22Rv1 (cell line): Measurements from ENCODE around the gene CFAP74.
"Not testable (repeated sequence)": the region's sequence is repeated elsewhere in the genome, so short reads cannot be mapped to it uniquely, and the experiment has no call there.

ENCODE experiments used
- H3K27ac ChIP-seq: fragments of 450-650 bp; 2 replicates; pipeline ENCODE4 v1.5.1; 2017
- CTCF ChIP-seq: fragments of 450-650 bp; IDR thresholded peaks from 2 replicates; pipeline ENCODE4 v1.5.1; 2017; ENCODE audit warnings: mild to moderate bottlenecking
- ZFX ChIP-seq: fragments of 450-650 bp; IDR thresholded peaks from 2 replicates; pipeline ENCODE4 v1.6.1; 2017; ENCODE audit warnings: antibody characterized with exemption, borderline replicate concordance

The CFAP74 gene

GRCh38 chr1:1982379-1983232 is 21.0 kb downstream of the CFAP74 start:
- TF ChIP-seq CTCF (no peak), ZFX (no peak)
- H3K27ac ChIP-seq: no peak overlapping the region

- H3K27ac ChIP-seq: not testable (repeated sequence)
Observed at GRCh38 chr1:1981631-1982327, 21.8 kb downstream of the CFAP74 start.

- TF ChIP-seq ZFX (no peak), CTCF (no peak)
- no peak overlapping the region for H3K27ac ChIP-seq
Observed at GRCh38 chr1:1981142-1981500, 22.5 kb downstream of the CFAP74 start.

GRCh38 chr1:1980467-1981141 is 23.0 kb downstream of the CFAP74 start:
- H3K27ac ChIP-seq: no peak overlapping the region
- TF ChIP-seq ZFX: no peak
- TF ChIP-seq CTCF: no peak

- TF ChIP-seq CTCF: no peak
- no peak for TF ChIP-seq ZFX
Observed at GRCh38 chr1:1979482-1980165, 24.0 kb downstream of the CFAP74 start.

GRCh38 chr1:1978690-1979481 is 24.7 kb downstream of the CFAP74 start:
- H3K27ac ChIP-seq: not testable (repeated sequence)

More at GRCh38 chr1:1979482-1980165, 24.0 kb downstream of the CFAP74 start:
- H3K27ac ChIP-seq: no peak overlapping the region

GRCh38 chr1:1978108-1978507 is 25.5 kb downstream of the CFAP74 start:
- TF ChIP-seq ZFX: no peak
- TF ChIP-seq CTCF: no peak
- no peak overlapping the region for H3K27ac ChIP-seq
